ENCODE data around the gene BCL11A. TPM values are rescaled to one million over a fixed set of nuclear protein-coding genes. Genes with fewer than 3 reads are reported as not detected.
A peak's percentile ranks its signal among the peaks of the same experiment; 100 is the strongest.

The BCL11A gene
- total and polyA plus RNA-seq, 2 donors from 2014 or later: 1.4 to 8.7 TPM

DNA sequence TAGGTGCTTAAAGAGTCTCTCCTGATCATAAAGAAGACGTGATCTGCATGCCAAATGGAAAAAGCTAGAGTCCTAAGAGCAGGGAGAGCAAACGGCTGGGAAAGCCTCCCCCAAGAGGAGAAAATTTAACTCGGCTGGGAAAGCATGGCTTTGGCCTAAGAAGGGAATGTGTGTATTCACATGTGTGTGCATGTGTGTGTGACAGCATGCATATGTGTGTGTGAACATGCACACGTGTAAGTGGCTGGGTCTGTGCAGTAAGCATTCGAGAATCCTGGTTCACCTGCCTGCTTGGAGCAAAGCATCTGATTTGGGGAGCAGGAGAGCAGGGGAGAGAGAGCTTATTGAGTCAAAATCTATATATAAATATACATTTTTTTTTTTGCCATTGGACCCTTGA, 30.1 kb upstream of the BCL11A start:
- Histone ChIP-seq H3K4me3 (ENCODE audit: low read length in 3 of 3) (no peak overlapping the region), H3K27ac (ENCODE audit: low read depth in 2 of 2, low read length in 2 of 2) (no peak overlapping the region), H3K9me3 (ENCODE audit: control insufficient read depth in 2 of 3, insufficient read depth in 1 of 3, low read length in 3 of 3) (no peaks in the 10 kb centered on the region), H3K27me3 (ENCODE audit: control insufficient read depth, insufficient read depth, low read length) (no peaks in the 10 kb centered on the region), H3K36me3 (ENCODE audit: control insufficient read depth in 2 of 3, insufficient read depth in 3 of 3, low read length in 3 of 3) (no peaks in the 10 kb centered on the region), H3K9ac (ENCODE audit: low read length in 3 of 3) (no peak overlapping the region), H3K4me1 (ENCODE audit: control insufficient read depth in 2 of 3, insufficient read depth in 2 of 3, low read depth in 1 of 3, low read length in 3 of 3) (peaks cover 0 to 2% (median 0%) of the 10 kb centered on the region in 3 donors)
- DNase-seq (no peak), FAIRE-seq (no peak)
- intact Hi-C loops (cut with DNase I): no loop called here
- TF ChIP-seq, protein P1, sequence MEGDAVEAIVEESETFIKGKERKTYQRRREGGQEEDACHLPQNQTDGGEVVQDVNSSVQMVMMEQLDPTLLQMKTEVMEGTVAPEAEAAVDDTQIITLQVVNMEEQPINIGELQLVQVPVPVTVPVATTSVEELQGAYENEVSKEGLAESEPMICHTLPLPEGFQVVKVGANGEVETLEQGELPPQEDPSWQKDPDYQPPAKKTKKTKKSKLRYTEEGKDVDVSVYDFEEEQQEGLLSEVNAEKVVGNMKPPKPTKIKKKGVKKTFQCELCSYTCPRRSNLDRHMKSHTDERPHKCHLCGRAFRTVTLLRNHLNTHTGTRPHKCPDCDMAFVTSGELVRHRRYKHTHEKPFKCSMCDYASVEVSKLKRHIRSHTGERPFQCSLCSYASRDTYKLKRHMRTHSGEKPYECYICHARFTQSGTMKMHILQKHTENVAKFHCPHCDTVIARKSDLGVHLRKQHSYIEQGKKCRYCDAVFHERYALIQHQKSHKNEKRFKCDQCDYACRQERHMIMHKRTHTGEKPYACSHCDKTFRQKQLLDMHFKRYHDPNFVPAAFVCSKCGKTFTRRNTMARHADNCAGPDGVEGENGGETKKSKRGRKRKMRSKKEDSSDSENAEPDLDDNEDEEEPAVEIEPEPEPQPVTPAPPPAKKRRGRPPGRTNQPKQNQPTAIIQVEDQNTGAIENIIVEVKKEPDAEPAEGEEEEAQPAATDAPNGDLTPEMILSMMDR (IDR thresholded peaks at IDR 0.05; ENCODE audit: borderline replicate concordance, extremely low read depth, insufficient read depth): no peak

DNA sequence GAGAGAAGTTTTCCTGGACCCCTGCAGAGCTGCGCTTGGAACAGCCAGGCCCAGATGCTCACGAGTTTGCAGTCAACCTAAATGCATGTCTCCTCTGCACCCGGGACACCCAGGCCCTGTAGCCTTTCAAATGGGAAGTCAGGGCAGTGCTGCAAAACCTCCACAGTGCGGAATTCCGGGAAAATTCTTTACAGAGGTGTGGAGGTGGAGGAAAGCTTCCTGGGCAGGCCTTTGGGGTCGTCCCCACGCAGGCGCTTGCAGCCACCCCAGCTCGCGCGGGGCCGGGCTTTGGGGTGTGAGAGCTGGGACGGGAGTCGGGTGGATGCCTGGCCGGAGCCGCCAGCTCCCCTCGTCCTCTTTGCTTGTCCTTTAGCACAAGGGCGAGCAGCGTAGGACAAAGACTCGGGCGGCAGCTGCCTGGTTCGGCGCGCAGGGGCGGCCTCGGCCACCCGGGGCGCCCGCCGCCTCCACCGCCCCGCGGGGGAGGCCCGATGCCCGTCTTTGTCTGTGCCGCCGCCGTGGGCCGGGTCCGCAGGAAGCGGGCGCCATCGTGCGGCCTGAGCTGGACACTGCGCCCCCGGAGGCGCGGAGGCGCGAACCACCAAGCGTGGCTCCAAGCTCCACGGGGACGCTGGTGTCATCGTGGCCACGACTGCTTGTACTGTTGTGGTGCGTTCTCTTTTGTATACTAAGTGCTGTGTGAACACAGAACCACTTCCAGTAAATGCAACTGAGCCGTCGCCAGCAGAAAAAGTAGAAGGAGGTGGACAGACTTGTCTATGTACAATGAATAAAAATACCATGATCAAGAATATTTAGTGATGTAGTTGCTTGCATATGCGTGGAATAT, 28.2 kb upstream of the BCL11A start:
- intact Hi-C loops (cut with DNase I): no loop called here
- FAIRE-seq: no peak
- TF ChIP-seq, protein P1 (IDR thresholded peaks at IDR 0.05; ENCODE audit: borderline replicate concordance, extremely low read depth, insufficient read depth): peak; percentile 87
- Histone ChIP-seq H3K9me3 (ENCODE audit: control insufficient read depth in 2 of 3, insufficient read depth in 1 of 3, low read length in 3 of 3) (no peaks in the 10 kb centered on the region), H3K4me3 (ENCODE audit: low read length in 3 of 3) (no peak overlapping the region), H3K9ac (ENCODE audit: low read length in 3 of 3) (no peak overlapping the region), H3K36me3 (ENCODE audit: control insufficient read depth in 2 of 3, insufficient read depth in 3 of 3, low read length in 3 of 3) (no peaks in the 10 kb centered on the region), H3K27ac (ENCODE audit: low read depth in 2 of 2, low read length in 2 of 2) (no peak overlapping the region), H3K4me1 (ENCODE audit: control insufficient read depth in 2 of 3, insufficient read depth in 2 of 3, low read depth in 1 of 3, low read length in 3 of 3) (peaks cover 0 to 2% (median 0%) of the 10 kb centered on the region in 3 donors), H3K27me3 (ENCODE audit: control insufficient read depth, insufficient read depth, low read length) (no peaks in the 10 kb centered on the region)
- DNase-seq: peak; percentile 72 to 86 (median 82)

DNA sequence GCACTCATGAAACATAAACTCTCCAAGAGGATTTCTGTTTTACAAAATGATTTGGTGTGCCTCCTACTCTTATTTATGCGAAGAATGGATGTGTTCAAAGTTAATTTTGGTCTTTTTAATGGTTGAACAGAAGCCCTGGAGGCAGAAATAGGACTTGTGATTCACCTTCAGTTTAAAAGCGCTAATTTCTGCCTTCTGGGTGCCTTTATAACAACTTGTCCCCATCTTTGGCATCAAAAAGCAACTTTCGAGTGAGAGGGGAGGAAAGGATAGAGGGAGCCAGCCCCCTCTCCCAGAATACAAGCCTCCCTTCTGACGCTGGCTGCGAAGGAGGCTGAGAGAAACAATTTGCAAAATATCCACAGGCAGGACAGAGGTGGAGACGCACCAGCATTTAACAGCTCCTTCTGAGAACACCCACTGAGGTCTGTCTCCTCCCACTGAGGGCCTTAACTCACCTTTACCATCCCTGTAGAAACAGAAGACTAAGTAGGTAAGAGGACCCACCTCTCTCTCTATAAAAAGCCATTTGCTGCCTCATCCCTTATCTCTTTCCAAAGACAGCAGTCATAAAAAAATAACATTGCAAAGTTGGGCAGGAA, 24.3 kb upstream of the BCL11A start:
- H3K9me3 ChIP-seq (ENCODE audit: control insufficient read depth in 2 of 3, insufficient read depth in 1 of 3, low read length in 3 of 3): no peaks in the 10 kb centered on the region
- H3K36me3 ChIP-seq (ENCODE audit: control insufficient read depth in 2 of 3, insufficient read depth in 3 of 3, low read length in 3 of 3): no peaks in the 10 kb centered on the region
- no peak for FAIRE-seq
- TF ChIP-seq, protein P1 (IDR thresholded peaks at IDR 0.05; ENCODE audit: borderline replicate concordance, extremely low read depth, insufficient read depth): no peak
- H3K27me3 ChIP-seq (ENCODE audit: control insufficient read depth, insufficient read depth, low read length): no peaks in the 10 kb centered on the region
- DNase-seq: no peak
- no peak overlapping the region for H3K4me3 ChIP-seq (ENCODE audit: low read length in 3 of 3)
- no peak overlapping the region for H3K9ac ChIP-seq (ENCODE audit: low read length in 3 of 3)
- intact Hi-C loops (cut with DNase I): no loop called here
- no peak overlapping the region for H3K27ac ChIP-seq (ENCODE audit: low read depth in 2 of 2, low read length in 2 of 2)
- peaks cover 0 to 2% (median 0%) of the 10 kb centered on the region in 3 donors for H3K4me1 ChIP-seq (ENCODE audit: control insufficient read depth in 2 of 3, insufficient read depth in 2 of 3, low read depth in 1 of 3, low read length in 3 of 3)

All from kidney (tissue), 14 donors.